Eye (tissue), 1 donor: ENCODE measurements around the gene MED4.
A peak's percentile ranks its signal among the peaks of the same experiment; 100 is the strongest.

ENCODE experiments used
- DNase-seq: peaks from one replicate; pipeline ENCODE4 v3.0.0-alpha.2; 2015

MED4 gene, protein sequence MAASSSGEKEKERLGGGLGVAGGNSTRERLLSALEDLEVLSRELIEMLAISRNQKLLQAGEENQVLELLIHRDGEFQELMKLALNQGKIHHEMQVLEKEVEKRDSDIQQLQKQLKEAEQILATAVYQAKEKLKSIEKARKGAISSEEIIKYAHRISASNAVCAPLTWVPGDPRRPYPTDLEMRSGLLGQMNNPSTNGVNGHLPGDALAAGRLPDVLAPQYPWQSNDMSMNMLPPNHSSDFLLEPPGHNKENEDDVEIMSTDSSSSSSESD

DNA sequence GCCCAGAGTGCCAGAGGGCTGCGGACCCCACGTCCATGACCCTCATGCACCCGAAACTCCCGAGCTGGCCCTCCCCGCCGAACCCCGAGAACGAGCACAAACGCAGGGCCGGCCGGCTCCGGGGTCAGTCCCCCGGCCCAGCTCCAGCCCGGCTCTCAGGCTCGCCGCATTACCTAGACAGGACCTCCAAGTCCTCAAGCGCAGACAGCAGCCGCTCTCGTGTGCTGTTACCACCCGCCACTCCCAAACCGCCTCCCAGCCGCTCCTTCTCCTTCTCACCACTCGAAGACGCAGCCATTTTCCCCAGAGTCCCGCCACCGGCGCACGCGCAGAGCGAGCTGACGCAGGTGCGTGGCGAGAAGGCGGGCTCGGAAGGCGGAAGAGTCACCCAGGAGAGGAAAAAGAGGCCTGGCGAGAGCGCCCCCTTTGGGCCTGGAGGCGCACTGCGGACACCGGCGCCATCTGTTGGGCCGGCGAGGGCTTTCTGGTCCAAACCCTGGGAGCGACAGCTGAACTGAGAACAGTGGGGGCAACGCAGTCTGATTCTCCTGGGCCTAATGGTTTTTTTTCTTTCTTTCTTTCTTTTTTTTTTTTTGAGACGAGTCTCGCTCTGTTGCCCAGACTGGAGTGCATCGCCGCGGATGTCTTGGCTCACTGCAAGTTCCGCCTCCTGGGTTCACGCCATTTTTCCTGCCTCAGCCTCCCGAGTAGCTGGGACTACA lies at the start of gene MED4:
Gene MED4 (minus strand): TSS at position 324 of the 722 bp plus-strand sequence. CDS start 26 bp downstream, at position 298.
- peak; percentile 99 for DNase-seq

DNA sequence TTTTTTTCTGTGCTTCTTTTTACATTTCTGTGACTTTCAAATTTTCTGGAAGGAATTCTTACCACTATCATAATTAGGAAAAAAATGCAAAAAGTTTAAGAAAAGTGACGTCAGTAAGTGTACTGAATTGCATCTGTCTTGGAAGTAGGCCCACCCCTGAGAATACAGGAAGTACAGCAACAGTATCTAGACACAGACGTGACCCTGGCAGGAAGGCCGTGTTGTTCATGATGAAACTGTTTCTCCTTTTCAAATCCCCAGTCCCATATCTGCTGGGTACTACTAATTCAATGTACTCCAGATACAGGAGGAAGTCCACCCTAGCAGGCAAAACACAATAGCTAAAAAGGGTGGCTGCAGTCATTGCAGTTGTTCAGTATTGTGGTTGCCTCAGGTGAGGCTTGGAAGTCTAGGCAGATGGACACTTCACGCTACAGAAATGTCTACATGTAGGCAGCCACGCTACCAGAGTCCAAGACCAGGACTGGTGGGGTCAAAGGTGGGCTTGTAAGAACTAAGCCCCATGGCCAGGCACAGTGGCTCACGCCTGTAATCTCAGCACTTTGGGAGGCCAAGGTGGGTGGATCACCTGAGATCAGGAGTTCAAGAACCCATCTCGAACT lies 49.6 kb upstream of the MED4 start:
- no peak for DNase-seq

DNA sequence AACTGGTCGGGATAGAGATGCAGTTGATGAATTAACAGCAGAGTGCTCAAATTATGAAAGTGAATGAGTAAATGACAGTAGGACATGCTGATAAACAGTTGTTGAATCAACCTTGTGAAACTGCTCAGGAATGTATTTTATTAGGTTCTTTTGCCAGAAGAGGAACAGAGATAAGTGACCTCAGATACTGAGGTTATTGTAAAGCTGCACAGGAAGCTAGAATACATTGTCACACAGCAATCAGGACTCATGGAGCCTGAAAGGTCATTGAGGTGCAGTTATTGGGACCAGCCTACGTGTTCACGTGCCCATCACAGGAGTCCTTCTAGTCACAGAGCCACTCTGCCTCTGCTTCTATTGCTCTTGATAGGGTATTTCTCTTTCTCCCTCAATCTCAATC lies 47.5 kb upstream of the MED4 start:
- DNase-seq = no peak

DNA sequence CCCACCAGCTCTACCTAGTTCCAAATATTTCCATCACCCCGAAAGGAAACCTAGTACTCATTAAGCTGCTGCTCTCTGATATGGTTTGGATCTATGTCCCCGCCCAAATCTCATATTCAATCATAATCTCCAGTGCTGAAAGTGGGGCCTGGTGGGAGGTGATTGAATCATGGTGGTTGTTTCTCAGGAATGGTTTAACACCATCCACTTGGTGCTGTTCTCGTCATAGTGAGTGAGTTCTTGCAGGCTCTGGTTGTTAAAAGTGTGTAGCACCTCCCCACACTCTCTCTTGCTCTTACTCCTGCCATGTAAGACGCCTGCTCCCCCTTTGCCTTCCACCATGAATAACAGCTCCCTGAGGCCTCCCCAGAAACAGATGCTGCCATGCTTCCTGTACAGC lies 43.4 kb upstream of the MED4 start:
- DNase-seq = no peak

DNA sequence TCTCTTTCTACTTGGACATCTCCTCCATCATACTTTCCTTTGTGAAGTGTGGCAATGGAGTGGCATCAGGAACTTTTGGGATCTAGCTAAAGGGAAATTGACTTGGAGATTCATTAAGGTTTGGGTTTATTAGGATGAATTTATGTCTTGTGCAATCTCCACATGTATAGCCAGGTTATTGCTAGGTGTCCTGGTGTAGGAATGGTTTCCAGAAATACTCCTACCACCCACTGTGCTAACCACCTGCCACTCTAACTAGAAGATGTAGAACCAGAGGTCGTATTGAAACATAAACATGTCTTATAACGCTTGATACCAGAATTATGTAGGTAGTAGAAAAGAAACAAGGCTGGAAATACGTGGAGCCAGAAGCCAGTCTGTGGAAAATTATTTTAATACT lies 38.1 kb upstream of the MED4 start:
- DNase-seq = no peak

DNA sequence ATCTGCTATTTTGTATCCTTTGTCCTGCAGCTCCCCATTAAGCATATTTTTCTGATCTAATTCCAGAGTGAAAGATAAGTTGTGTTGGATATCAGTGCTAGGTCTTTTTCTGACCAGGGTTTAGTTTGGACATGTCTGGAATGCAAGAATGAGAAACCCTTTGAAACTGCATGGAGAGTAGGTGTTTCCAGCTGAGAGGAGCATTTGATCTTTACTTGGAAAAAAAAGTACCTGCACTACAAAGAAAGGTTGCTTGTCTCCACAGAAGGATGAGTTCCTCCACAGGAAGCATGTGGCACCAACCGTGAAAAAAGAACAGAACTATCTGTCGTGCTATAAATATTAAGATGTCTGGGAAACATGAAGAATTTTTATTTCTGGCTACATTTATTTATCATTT lies 36.6 kb upstream of the MED4 start:
- DNase-seq = no peak

DNA sequence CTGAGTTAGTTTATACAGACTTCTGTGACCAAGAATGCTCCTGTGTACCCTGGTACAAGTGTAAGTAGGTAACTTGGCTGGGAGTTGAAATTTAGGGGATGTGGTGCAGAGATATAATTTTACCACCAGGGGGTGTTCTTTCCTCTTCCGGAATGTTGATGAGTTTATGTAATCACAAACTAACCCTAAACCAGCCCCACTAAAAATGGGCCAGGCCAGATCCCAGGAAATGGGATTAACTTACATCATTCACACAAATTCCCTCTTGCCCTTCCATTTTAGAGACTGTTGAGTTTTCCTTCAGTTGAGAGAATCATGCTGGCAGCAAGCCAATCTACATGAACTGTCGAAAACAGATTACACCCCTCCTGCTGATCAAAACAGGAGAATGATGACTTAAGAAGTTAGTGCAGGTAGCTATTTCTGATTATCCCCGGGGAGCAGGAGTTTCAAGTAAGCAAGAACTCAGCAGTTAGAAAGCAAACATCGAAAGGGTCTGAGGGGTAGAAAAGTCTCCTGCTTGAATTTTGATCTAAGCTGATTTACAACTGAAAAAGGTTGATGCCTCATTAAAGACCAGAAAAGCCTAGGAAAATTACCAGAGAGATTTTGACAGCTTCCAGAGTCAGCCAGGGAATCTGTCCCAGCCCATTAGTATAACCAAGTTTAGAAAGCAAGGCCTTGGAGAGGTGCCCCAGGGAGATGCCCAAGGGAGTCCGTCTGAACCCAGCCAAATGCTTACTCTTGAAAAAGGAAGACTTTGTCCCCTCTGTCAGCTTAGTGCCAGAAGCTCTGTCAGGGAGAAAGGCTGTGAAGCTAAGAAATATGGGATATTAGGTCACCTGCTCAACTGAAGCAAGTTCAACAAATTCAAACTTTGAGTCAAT lies 32.3 kb upstream of the MED4 start:
- peak; percentile 80 for DNase-seq

DNA sequence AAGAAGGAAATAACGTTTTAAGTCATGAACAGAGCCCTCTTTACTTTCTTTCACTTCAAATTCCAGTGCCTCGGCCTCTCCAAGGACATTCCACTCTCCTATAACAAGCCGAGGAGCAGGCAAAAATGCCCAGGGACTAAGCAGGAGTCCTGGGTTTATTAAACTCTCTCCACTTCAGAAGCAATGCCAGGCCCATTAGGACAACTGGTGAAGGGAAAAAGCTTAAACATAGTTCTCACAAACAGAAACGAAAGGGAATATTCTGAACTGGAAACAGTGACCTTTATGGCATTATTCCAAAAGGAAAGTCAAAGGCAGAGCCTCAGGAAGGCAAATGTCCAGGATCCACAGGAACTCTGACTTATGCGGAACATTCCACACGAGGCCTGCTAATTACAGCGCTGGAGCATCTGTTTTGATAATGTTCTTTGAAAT lies 30.9 kb upstream of the MED4 start:
- DNase-seq = peak; percentile 38

DNA sequence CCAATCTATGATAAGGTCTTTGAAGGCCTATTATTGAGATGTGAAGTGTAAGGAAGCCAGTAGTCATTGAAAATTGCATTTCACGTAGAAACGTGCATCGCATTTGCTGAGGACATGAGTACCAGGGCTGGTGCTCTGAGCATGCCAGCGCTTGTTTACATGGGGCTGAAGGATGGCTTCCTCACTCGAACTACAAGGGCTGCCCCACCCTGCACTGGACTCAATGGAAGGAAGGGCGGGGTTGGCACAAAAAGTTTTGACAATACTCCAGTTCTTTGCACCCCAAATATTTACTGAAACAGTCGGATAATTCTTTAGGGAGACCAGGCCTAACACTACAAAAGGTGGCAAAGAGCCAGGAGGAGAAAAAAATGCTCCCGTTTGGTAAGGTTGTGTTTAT lies 28.9 kb upstream of the MED4 start:
- no peak for DNase-seq

DNA sequence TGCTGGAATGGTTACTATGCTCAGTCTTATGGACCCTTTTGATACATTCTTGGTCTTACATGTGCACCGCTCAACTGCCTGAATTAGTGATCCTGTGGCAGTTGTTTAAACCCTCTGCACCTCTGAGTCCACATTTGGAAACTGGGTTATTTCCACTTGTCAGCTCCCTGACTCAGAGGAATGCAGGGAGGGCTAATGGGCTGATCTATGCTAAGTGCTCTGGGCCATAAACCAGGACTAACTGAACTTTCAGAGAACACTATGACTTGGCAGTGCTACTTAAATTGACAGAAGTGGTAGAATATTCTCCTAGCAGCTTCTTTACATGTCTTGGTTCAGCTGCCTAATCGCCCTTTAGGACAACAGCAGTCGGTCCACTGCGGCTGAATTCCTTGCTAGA lies 26.8 kb upstream of the MED4 start:
- no peak for DNase-seq

DNA sequence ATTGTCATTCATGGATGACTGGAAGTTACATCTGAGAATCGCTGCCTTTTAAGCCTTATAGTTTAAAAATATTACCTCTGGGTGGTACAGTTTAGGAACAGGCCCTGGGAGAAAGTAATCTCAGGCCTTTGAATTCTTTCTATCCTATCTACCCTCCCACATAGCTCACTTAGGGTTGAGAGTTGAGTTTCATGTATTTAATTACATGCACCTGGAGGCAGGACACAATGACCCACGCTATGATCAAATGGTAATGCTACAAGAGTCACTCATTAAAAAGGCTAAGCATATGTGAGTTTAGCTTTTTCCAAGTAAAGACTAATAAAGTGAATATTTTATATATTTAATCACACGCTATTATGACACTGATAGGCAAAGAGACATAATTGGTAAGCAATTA lies 25.3 kb upstream of the MED4 start:
- DNase-seq = no peak

DNA sequence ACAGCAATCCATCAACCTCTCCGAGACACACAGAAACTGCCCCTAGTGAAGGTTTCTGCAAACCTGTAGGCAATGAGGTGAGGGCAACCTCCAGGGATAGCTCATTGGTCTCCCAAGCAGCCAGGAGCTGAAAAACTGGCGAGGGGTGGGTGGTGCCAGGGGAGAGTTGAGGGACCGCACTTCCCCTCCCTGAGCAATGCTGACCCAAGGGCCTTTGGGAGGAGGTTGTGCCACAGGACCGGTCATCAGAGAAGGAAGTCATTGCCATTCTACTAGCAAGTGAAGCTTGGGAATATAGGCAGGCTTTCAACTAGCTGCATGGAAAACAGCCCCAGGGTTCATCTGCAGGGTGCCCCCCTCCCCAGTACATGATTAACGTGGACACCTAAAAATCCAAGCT lies 23.1 kb upstream of the MED4 start:
- DNase-seq = no peak

DNA sequence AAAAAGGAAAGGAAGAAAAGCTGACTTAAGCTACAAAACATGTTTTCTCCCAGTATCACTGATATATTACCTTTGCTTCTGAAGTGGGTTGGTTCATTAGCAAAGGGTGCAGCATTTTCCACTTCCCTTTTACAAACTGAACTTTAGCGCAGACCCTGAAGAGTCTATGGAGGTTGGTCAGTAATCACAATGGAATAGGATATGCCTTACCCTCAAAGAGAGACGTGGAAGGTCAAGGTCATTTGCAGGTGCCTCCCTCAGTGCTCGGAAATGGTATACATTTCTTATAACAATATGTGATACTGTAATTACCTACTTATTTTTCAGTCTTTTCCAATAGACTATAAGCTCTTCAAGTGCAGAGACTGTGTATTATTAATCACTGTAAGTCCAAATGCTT lies 21.9 kb upstream of the MED4 start:
- no peak for DNase-seq

DNA sequence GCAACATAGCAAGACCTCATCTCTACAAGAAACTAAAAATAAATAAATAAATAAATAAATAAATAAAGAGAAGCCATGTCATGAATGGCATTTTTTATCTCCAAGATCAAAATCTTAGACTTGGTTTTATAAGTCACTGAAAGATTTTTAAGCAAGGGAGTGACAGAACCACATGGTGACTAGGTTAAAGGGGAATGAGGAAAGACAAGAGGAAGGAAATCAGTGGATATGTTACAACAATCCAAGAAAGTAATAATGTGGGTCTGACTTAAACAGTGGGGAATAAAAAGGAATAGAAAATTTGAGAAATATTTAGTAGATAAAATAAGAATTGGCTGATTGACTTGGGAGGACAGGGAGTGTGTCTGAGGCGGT lies 18.8 kb upstream of the MED4 start:
- no peak for DNase-seq

DNA sequence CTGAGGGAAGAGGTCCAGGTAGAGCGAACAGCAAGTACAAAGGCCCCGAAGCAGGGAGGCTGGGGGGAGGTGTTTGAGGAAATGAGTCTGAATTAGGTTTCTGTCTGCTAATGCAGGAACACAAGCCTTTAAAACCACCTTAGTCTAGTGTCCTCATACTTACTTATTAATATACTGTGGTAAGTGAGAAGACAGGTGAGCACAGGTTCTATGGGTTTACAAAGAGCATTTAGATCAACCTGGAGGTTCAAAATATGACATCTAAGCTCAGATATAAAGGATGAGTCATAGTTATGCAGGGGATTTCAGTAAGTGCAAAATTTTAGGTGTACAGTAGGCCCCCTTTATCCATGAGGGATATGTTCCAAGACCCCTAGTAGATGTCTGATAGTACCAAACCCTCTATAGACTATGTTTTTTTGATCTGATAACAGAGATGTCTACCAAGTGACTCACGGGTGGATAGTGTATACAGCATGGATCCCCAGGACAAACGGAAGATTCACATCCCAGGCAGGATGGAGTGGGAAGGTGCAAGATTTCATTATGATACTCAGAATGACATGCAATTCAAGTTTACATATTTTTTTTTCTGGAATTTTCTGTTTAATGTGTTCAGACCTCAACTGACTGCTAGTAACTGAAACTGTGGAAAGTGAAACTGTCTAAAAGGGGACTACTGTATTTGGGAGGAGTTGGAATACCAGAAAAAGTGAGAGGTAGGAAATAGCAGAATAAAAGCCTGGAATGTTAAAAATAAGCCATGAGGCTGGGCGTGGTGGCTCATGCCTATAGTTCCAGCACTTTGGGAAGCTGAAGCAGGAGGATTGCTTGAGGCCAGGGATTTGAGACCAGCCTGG lies 18.2 kb upstream of the MED4 start:
- no peak for DNase-seq

DNA sequence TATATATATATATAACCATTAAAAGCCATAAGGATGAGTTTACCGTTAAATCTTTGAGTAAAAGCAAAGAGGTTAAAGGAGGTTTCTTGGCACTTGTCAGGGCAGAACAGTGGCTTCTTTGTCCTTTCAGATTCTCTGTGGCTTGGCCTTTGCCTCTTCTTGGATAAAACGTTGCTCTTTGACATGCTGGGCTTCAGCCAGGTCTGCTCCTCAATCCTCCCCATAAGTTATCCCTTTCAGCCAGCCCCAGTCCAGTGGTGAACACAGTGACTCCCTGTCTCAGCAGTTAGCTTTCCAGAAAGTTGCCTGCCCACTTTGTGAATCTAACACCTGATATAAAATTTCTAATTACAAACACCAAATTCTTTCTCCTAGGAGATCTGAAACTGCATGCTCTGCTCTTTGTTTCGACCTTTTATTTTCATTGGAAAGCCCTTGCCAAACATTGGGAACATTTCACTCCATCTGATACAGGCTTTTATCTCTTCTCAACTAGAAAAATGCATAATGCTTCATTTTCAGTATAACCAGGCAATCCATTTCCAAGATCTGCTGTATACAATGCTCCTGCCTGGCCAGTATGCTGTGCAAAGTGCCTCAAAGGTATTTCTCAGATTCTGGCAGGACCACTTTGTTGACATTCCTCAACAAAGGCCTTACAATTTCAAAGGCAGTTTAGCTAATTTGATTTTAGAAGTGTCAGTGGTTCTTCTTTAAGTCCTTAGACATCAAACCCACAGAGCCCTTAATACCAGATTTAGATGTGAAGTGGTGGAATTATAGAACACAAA lies 16.2 kb upstream of the MED4 start:
- no peak for DNase-seq

DNA sequence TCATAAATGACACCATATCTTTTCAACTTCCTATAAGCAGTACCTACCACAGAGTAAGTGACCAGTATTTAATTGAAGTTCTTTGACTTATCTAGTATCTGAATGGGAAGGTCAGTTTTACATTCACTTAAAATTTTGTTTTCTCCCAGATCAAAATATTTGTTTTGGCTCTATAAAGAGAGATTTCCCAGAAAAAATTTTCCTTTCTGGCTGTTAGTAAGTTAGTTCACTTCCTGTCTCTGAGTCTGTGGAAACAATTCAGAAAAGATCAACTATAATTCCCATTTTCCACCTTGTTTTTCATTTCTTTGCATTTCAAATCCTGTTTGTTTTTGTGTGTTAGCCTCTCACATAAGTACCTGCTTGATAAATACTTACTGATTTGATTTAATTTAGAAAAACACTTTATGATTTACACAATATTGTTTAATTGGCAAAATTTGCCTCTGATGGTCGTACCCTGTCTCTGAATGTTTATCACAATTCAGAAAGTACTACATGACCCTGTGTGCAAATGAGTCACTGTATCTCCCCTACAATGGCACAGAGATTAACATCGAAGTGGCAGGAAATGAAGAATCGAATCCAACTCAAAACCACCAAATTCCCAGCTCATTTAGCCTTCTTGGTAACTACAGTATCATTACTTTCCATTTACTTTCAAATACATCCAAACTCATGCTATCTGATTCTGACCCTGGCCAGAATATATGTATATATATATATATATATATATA lies 15.4 kb upstream of the MED4 start:
- DNase-seq = no peak

DNA sequence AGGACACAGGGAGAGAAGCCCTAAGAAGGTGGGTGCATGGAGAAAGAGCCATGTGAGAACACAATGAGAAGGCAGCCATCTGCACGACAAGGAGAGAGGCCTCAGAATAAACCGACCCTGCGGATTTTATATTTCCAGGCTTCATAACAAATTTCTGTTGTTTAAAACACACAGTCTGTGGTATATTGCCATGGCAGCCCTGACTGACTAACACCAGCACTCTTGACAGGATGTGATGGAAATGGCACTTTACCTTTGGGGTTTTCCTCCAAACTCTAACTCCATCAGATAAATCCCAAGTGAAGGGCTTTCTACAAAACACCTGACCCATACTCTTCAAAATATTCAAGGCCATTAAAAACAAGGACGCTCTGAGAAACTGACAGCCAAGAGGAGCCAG lies 13.2 kb upstream of the MED4 start:
- DNase-seq = no peak

DNA sequence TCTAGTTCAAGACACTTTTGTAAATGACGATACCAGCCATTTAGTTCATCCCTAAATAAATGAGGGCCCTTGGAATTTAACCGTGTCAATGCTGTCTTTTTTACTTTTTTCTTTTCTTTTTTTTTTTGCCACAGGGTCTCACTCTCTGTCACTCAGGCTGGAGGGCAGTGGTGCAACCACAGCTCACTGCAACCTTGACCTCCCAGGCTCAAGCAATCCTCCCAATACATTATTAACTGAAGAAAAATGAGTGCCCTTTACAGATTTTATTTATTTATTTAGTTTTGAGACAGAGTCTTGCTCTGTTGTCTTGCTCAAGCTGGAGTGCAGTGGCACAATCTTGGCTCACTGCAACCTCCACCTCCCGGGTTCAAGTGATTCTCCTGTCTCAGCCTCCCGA lies 2.9 kb upstream of the MED4 start:
- no peak for DNase-seq

DNA sequence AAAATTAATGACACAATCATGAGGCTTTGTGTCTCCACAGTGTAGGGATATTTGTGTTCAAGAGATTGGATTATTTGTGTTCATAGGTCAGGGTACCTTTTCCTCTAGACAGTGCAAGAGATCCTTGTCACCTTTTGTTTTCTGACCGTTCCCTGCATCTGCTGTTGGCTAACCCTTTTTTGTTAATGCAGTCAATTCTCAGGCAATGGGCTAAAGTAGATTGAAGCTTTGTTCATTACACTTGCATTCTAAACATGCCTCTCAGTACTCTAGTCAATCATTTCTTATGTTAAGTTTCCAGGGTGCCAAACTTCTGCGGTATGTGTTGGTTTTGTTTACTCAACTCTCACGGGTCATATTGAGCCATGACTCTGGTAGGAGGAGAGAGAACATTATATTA lies 1.8 kb upstream of the MED4 start:
- DNase-seq = no peak

DNA sequence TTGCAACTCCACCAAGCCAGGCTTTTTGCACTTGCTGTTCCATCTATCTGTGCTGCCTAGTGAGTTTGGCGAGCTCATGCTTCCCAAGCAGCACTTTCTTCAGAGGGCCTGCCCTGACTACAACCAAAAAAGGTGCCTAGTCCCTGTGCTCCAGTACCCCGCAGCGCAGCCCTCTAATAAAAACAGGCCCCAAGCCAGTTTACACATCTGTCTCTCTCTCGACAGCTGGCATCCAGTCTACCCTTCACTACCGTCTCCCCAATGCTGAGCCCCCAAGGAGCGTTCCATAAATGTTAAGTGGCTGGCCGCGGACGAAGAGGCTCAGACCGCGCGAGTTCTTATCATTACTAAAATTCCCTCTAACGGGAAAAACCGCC lies 512 bp downstream of the MED4 start:
- no peak for DNase-seq
